ENCODE data around the gene PREP.
"Not testable (repeated sequence)": the region's sequence is repeated elsewhere in the genome, so short reads cannot be mapped to it uniquely, and the experiment has no call there.

Gene PREP

DNA sequence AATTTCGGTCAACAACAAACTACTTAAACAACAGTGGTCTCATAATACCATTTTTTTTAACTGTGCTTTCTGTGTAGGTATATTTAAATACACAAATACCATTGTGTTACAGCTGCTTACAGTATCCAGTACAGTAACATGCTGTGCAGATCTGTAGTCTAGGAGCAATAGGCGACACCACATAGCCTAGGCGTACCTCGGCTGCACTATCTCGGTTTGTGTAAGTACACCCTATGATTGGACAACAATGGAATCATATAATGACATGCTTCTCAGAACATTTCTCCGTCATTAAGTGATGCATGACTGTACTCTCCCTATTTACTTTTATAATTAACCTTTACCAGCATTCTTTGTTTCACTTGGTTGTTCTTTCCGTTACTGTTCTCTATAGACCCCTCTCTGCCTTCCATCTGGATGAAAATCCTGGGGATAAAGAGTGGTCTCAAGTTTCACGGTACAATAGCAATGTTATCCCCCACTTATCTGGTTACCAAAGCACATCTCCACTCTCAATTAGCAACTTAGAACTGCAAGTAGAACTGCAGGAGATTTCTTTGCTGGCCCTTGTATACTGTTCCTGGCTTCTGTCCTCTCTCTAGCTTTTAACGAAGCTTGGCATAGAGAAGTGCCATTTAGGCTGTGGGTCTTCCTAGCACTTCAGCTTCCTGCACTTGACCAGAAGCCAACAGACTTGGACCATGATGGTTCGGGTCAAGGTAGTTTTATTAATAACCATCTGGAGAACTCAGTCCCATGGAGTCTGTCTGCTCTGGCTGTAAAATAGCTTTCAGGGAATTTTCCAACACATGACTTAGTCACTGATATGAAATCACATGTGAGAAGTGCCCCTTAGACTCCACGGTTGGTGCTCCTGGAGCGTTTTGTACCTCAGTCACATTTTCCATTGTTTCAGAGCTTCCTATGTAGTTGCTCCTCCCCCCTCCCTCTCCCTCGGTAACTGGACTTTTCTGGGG lies 142.7 kb downstream of the PREP start:
- DNase-seq, result no peak

DNA sequence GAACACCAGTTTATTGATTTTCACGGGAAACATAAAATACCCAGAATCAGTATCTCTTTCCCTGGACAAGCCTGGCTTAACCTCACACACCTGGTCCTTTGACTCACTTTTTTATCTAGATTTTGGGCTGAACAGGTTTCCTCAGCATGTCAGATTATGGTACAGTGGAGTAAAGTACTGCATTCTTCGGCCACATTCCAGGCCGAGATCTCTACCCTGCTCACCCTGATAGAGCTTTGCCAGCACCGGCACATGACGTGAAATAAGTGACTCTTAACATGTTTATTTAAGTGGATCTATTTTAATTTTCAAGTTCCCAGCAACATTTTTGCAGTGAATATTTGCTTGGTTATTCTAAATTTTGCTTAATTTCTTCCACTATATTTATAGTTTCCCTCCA lies 144.1 kb downstream of the PREP start:
- no peak for DNase-seq

- DNase-seq, result no peak
These were observed 145.5 kb downstream of the PREP start for GRCh38 chr6:105257340-105257739.

GRCh38 chr6:105256619-105257018 lies 146.3 kb downstream of the PREP start:
- no peak for DNase-seq

GRCh38 chr6:105253787-105254186 lies 149.1 kb downstream of the PREP start:
- no peak for DNase-seq

DNA sequence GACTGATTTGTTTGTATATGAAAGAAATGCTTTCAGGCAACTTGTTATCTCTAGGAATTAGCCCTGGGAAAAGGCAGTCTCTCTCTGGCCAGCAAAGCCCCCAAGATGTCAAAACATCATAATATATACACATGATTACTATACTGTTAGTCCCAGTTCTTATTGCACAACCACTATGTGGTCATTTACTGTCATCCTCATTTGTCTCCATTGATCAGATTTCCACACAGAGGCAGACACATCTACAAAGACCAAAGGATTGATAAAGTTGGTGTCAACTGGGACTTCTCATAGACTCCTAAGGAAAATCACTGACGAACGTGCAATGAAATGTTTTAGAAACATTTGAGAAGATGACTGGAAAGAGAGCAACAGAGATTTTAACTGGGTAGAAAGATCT lies 151.2 kb downstream of the PREP start:
- DNase-seq, result no peak

GRCh38 chr6:105250533-105250932 lies 152.3 kb downstream of the PREP start:
- DNase-seq, result no peak

GRCh38 chr6:105243487-105243886 lies 159.4 kb downstream of the PREP start:
- no peak for DNase-seq

DNA sequence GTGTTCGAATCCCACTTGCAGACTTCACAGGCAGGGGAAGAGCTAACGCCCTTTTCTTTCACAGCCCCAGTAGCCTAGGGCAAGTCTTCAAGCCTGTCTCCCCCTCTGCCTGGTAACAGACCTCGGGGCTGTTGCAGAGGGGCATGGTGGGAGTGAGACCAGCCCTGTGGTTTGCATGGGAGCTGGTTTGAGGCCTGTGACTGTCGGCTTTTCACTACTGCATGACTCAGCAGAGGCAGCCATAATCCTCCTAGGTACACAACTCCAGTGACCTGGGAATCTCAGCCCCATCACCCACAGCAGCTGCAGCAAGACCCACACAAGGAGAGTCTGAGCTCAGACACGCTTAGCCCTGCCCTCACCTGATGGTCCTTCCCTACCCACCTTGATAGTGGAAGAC lies 167.7 kb downstream of the PREP start:
- DNase-seq, result no peak

- DNase-seq, result not testable (repeated sequence)
These were observed 171.1 kb downstream of the PREP start for GRCh38 chr6:105231771-105232170.
